NOMO-1 (cell line): ENCODE results near the gene AADACL2.

Source experiments
- DNase-seq, 2 experiments: peaks; one replicate each; lab custom pipeline; 2025; ENCODE audit not compliant: unreplicated experiment in 2 of 2; lab: John Stamatoyannopoulos, UW

The AADACL2 gene, protein sequence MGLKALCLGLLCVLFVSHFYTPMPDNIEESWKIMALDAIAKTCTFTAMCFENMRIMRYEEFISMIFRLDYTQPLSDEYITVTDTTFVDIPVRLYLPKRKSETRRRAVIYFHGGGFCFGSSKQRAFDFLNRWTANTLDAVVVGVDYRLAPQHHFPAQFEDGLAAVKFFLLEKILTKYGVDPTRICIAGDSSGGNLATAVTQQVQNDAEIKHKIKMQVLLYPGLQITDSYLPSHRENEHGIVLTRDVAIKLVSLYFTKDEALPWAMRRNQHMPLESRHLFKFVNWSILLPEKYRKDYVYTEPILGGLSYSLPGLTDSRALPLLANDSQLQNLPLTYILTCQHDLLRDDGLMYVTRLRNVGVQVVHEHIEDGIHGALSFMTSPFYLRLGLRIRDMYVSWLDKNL

DNA sequence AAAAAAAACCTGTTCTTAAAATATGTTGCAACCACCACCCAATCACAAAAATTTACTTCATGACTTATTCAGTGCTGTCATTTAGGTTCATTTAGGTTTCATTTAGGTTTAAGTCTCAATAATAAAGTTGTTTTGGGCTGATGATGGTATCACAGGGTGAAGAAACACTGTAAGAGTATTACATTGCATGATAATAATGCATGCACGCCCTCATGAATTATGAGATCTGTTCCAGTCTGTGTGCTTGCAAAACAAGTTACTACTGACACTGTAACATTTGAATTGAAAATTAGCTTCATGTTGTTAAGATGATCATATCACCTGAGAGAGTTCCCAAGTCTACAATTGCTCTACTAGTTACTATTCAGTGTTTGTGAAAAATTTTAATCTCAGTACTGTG lies at the start of gene AADACL2:
Gene AADACL2 (plus strand): TSS at position 315 of the 400 bp plus-strand sequence. CDS start 109 bp downstream, outside the sequence.
- no peak for DNase-seq

DNA sequence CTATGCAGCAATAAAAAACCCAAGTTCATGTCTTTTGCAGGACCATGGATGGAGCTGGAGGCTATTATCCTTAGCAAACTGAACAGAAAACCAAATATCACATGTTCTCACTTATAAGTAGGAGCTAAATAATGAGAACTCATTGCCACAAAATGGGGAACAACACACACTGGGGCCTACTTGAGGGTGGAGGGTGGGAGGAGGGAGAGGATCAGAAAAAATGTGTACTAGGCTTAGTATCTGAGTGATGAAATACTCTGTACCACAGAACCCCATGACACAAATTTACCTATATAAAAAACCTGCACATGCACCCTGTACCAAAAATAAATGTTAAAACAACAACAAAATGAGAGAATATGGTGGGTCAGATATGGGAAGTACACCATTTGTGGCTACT lies 49.6 kb upstream of the AADACL2 start:
- peak in 1 of 2 experiments; percentile 24 for DNase-seq

DNA sequence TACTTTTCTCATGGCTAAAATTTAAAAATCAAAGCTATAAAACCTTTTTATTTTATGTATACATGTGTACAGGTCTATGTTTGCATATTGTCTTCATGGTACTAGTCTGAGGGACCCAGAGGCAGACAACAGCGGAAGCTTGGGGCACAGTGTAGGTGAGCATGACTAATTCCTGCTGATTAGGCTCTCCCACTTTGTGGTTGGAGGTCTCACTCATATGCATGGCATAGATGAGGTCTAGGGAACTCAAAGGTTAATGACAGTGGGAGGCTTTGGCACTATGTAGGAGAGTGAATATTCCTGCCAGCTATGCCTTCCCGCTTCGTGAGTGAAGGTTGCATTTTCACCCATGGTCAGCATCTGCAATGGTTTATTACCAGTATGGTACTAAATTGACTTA lies 47.5 kb upstream of the AADACL2 start:
- DNase-seq = no peak

DNA sequence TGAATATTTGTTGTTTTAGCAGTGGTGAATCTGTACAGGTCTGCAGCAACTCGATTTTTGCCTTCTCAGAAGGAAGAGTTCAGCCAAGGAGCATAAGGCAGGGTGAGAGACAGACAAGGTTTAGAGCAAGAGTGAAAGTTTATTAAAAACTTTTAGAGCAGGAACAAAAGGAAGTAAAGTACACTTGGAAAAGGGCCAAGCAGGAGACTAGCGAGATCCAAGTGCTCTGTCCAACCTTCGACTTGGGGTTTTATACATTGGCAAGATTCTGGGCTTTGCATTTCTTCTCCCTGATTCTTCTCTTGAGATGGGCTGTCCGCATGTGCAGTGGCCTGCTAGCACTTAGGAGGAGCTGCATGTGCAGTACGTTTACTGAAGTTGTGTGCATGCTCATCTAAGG lies 46.7 kb upstream of the AADACL2 start:
- no peak for DNase-seq

DNA sequence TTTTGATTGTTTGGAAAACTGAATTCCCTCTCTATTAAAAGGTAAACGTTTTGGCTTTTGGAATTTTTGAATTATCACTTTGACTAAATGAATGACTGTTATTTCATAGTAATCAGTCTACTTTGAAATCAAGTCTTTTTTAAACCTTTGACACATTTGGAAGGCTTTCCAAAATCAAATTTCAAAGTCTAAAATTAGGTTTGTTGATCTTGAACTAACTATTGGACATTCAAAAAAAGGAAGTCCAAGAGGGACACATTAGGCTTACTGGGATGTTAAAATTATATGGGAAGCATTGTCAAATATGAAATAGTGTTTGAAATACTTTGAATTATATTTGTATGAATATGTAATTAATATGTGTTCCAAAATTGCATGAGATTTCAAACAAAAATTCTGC lies 45.2 kb upstream of the AADACL2 start:
- no peak for DNase-seq

DNA sequence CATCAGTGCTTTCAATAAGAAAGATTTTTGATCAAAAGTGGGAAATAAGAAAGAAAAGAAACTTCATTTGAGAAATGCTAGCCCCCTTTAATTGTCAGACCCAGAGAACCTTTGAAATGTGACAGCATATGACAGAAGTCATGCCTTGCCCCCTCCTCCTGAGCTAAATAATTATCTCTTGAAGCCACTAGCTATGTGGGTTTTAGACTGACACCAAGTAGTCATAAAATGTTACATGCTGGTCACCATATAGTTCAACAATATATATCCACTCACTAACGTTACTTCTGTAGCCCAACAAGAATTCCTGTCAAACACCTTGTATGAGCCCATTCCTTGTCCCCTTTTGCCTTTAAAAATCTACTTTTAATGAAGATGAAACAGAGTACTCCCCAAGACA lies 43.1 kb upstream of the AADACL2 start:
- DNase-seq = no peak

DNA sequence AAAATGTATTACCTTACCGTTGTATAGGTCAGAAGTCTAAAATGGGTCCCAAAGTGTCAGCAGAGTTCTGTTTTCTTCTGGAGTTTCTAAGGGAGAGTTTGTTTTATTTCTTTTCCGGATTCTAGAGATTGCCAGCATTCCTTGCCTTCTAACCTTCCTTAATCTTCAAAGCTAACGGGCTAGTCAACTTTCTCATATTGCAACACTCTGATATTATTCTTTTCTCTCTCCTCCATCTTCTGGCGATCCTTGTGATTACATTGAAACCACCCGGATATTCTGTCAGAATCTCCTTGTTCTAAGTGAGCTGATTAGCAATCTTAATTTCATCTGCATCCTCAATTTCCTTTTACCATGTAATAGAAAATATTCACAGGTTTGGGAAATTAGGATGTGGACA lies 36.2 kb upstream of the AADACL2 start:
- DNase-seq = no peak

DNA sequence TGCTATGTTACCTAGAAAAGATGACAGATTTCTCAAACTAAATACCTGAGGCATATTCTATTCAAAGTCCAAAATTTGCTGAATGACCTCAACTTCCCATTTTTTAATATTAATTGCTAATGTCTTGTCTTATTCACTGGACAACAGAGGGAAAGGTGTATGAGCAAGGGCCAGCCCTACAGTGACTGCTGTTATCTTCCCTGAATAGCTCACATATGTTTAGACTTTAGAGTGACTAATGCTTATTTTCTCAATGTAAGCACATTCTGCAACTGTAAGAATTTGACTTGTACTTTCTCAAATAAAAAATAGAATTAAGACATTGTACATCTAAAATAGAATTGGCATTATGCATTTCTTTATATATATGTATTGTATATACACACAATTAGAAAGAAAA lies 26.5 kb upstream of the AADACL2 start:
- DNase-seq = no peak

DNA sequence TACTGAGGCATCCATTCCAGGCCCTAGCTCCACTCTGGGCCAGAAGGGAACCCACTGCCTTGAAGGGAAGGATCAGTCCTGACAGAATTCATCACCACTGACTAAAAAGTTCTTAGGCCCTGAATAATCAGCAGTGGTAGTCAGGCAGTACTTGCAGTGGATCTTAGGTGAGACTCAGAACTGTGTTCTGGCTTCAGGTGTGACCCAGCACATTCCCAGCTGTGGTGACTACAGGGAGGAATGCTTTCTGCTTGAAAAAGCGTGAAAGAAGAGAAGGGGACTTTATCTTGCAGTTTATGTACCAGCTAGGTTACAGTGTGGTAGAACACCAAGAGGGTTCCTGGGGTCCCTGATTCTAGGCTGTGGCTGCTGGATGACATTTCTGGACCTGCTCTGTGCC lies 24.9 kb upstream of the AADACL2 start:
- DNase-seq = no peak

DNA sequence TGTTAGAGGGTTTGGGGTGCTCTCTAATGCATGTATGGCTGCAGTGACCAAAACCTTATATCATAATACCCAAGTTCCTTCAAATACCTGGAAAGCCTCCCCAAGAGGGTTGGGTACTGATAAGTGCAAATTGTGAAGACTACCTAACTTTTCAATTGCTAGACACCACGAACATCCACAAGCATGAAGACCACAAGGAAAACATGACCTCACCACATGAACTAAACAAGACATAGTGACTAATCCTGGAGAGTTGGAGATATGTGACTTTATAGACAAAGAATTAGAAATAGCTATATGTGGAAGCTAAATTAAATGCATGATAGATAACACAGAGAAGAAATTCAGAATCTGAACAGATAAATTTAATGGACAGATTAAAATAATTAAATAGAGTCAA lies 23.9 kb upstream of the AADACL2 start:
- DNase-seq = no peak

DNA sequence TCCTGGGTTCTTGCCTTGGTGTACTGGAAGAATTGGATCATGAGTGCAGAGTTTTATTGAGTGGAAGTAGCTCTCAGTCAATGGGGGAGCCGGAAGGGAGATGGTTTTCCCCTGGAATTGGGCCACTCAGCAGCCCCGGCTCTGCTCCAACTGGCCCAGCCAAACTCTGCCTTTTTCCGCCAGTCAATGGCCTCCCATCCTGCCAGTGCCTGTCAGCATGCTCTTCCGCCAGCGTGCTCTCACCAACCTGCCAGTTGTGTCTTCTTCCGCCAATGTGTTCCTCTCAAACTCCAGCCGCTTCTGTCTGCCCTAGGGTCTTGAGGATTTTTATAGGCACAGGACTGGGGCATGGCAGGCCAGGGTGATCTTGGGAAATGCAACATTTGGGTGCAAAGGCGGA lies 12.4 kb upstream of the AADACL2 start:
- DNase-seq = no peak

DNA sequence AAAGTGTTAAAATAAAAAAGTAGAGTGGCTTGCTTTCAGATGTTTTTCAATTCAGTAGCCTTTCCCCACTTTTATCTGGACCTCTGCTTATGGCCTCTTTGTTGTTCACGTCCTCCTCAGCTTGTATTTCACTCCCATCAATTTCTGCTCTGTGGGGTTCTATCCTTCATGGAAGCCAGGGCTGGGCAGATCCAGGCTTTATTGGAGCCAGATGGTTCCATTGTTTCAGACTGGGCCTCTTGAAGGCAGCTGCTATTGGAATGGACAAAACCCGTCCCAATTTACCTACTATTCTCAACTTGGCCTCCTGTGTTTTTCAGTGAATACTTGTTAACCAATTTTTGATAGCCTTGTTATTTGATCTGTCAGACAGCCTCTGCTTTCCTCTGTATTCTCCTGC lies 10.9 kb upstream of the AADACL2 start:
- no peak for DNase-seq

DNA sequence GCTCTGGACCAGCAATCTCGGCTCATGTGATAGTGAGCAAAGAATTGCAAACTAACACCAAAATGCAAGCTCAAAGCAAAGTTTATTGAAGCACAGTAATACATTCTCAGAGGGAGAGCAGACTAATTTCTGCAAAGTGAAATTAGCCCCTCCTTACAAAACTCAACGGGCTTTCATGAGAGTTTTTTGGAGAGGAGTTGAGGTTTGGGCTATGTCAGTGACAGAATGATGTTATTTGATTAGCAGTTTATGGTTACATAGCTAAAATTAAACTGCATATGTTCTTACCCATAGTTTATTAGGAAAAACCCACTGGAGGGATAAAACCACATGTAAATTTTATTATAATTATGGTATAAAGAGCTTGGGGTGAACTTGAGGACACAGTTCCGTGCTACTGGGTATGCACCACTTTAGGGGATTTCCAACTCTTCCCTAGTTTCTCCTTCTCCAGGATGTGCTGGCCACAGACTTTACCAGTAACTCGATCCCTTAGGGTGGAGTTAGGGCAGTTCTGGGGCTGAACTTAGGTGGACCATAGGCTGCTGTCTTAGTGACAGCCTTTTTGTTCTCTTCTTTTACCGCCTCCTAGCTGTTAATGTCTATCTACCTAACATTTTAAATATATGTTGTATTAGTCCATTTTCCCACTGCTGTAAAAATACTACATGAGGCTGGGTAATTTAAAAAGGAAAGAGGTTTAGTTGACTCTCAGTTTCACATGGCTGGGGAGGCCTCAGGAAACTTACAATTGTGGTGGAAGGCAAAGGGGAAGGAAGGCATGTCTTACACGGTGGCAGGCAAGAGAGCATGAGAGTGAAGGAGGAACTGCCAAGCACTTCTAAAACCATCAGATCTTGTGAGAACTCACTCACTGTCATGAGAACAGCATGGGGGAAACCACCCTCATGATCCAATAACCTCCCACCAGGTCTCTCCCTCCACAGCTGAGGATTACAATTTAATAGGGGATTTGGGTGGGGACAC lies 8.9 kb upstream of the AADACL2 start:
- no peak for DNase-seq

DNA sequence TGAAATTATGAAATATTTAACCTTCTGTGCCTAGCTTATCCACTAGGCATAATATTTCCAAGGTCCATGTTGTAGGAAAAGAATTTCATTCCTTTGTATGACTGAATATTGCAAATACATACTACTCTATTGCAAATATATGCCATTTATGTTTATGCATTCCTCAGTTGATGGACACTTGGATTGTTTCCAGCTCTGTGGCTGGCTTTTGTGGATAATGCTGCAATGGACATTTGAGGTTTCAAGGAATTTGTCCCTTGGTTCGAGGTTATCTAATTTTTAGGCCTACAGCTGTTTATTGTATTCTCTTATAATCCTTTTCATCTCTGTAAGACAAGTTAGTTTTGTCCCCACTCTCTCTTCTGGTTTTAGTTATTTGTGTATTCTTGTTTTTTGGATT lies 7.7 kb upstream of the AADACL2 start:
- DNase-seq = no peak

DNA sequence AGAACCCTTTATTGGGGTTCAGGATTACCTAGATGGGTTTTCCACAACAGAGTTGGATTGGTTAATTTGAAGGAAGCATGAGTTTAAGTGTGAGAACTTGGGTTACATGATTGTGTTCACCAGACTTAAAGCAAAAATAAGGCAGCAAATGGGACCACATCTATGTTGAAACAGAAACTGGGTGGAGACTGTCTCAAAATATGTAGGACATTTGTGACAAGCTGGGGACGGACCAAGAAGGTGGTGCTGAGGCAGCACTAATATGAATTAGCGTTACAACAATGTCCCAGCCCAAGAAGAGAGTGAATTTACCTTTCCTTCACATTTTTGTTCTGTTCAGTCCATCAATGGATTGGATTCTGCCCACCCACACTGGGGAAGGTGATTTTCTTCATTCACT lies 866 bp upstream of the AADACL2 start:
- DNase-seq = no peak

DNA sequence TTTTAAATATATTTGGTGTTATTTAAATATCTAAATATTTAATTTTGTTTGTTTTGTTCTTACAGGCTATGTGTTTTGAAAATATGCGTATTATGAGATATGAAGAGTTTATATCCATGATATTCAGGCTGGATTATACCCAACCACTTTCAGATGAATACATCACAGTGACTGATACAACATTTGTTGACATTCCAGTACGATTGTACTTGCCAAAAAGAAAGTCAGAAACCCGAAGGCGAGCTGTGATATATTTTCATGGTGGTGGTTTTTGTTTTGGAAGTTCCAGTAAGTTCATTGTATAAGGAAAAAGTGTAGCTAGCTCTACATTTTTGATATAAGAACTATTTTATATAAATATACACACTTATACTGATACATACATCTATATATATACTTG lies 6.9 kb downstream of the AADACL2 start:
- no peak for DNase-seq

DNA sequence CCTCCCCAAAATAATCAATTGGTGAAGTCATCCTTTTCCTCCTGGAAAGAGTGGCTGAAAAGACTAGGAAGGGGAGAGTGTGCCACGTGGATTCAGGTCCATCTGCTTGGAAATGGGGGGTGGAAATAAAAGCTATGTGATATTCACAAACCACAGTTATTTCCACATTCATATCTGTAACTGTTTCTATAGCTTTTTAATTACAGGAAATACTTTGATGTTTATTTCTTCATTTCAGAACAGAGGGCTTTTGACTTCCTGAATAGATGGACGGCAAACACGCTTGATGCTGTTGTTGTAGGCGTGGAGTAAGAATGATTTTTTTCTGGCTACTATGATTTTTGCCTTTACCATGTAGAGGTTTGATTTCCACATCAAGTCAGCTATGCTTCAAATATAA lies 10.1 kb downstream of the AADACL2 start:
- peak; percentile 68 to 97 for DNase-seq

DNA sequence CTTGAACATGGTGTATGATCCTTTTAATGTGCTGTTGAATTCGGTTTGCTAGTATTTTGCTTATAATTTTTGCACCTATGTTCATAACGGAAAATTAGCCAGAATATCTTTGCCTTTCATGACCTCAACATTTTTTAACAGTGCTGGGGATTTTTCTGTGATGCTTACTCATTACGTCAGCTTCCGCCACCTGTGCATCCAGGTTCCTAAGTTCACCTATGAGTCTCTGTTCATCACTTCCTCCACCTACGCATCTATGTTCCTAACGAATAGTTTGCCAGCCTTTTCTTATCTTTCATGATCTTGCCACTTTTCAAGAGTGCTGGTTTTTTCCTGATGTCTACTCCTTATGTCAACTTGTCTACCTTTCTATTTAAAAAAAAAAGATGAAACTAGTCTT lies 16.5 kb downstream of the AADACL2 start:
- no peak for DNase-seq

DNA sequence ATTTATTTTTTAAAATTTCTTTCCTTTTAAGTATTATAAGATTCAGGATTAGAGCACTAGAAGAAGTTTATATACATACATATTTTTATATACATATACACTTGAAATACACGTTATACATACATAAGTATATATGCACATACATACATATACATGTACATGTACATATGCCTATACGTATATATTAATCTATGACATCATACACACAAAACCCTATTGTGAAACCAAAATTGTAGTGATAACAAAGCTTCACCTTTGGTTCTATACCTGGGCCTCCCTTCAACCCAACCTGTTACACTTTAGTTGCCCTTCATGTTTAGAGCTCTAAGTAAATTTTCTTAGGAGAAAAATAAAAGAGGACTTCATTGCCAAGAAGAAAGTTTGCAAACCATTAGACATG lies 17.0 kb downstream of the AADACL2 start:
- DNase-seq = no peak

DNA sequence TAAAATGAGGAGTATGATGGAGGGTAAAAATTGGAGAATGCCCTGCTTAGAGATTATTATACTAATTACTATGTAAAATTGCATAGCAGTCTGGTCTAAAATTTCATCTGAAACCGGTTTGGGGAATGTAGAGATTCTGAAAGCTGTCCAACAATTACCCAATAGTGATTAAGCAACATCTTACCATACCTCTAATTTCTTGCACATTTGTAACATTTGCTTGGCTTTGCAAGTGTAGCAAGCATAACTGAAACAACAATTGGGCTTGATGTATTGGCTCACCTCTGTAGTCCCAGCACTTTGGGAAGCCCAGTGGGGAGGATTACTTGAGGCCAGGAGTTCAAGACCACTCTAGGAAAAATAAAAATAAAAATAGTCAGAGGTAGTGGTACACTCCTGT lies 17.4 kb downstream of the AADACL2 start:
- peak; percentile 84 to 92 for DNase-seq

DNA sequence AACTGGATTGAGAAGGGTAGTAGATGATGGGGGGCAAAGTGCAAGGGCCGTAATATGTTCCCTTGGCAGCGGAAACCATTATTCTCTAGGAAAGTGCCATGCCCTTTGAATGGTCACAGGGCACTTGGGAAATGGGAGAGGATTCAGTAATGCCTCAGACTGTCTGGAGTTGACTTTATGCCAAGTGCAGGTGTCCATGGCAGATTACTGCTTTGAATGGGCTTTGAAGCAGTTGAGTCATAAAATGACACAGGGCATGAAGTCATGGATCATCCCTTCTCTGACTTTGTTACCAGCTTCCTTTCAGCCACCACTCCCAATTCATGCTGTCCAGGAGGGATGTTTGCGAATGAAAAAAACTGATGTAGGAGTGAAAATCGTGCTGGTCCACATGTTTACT lies 20.1 kb downstream of the AADACL2 start:
- no peak for DNase-seq

DNA sequence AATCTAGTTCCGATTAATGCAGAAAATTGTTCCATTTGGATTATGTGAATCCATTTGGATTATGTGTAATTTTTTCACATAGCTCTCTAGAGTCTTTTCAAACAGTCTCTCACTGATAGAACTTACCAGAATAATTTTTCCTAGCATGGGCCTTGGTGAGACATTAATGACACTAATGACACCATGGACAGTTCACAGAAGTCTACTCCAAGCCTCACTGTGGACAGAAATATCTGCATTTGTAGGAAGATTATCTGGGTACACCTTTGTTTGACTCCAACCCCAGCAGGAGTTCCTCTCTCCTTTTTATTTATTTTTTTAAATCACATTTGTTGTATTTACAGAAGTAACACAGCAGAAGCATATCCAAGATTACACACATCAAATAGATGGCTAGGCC lies 27.9 kb downstream of the AADACL2 start:
- DNase-seq = no peak
